ENCODE data around the gene LOXL4.

DNA sequence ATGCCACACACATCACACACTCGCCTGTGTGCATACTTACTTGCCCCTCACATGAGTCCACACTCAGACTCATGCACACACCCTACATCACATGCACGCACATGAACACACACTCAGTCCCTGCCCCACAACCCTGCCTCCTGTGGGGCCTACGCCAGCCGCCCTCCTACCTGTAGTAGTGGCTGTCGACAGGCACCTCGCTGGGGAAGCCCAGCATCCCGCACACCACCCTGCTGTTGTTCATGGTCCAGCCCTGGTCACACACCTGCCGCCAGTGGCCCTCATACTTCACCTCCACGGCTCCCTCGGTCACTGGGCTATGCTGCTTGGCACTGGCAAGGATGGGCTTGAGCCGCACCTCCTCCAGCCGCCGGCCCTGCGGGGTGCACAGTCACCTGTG, 7.2 kb downstream of the LOXL4 start:
- TF ChIP-seq, protein P1, sequence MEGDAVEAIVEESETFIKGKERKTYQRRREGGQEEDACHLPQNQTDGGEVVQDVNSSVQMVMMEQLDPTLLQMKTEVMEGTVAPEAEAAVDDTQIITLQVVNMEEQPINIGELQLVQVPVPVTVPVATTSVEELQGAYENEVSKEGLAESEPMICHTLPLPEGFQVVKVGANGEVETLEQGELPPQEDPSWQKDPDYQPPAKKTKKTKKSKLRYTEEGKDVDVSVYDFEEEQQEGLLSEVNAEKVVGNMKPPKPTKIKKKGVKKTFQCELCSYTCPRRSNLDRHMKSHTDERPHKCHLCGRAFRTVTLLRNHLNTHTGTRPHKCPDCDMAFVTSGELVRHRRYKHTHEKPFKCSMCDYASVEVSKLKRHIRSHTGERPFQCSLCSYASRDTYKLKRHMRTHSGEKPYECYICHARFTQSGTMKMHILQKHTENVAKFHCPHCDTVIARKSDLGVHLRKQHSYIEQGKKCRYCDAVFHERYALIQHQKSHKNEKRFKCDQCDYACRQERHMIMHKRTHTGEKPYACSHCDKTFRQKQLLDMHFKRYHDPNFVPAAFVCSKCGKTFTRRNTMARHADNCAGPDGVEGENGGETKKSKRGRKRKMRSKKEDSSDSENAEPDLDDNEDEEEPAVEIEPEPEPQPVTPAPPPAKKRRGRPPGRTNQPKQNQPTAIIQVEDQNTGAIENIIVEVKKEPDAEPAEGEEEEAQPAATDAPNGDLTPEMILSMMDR (IDR thresholded peaks at IDR 0.05) = no peak
- TF ChIP-seq POLR2A (IDR thresholded peaks at IDR 0.05) = no peak

All from uterus (tissue), 2 donors.